Midbrain (tissue), 1 donor: ENCODE results near the gene CSNK2A1.
"Not testable (repeated sequence)": the region's sequence is repeated elsewhere in the genome, so short reads cannot be mapped to it uniquely, and the experiment has no call there.

Experiments used
- DNase-seq: peaks from one replicate; lab custom pipeline; 2025; lab: John Stamatoyannopoulos, UW

CSNK2A1 gene

GRCh38 chr20:533526-533925 is 10.1 kb downstream of the CSNK2A1 start:
- DNase-seq, result no peak

GRCh38 chr20:532530-532929 is 11.1 kb downstream of the CSNK2A1 start:
- DNase-seq, result no peak

- no peak for DNase-seq
Measured at GRCh38 chr20:531608-532007, 12.0 kb downstream of the CSNK2A1 start.

- no peak for DNase-seq
Measured at GRCh38 chr20:530321-530720, 13.3 kb downstream of the CSNK2A1 start.

GRCh38 chr20:528923-529604 is 14.5 kb downstream of the CSNK2A1 start:
- no peak for DNase-seq

GRCh38 chr20:527571-527886 is 16.1 kb downstream of the CSNK2A1 start:
- DNase-seq, result no peak

- DNase-seq, result no peak
Measured at GRCh38 chr20:521860-522259, 21.7 kb downstream of the CSNK2A1 start.

GRCh38 chr20:519999-520398 is 23.6 kb downstream of the CSNK2A1 start:
- no peak for DNase-seq

GRCh38 chr20:517221-517620 is 26.4 kb downstream of the CSNK2A1 start:
- no peak for DNase-seq

GRCh38 chr20:516799-517198 is 26.8 kb downstream of the CSNK2A1 start:
- no peak for DNase-seq

- DNase-seq, result no peak
Measured at GRCh38 chr20:515696-516095, 27.9 kb downstream of the CSNK2A1 start.

GRCh38 chr20:513429-513828 is 30.2 kb downstream of the CSNK2A1 start:
- DNase-seq, result no peak

- DNase-seq, result not testable (repeated sequence)
Measured at GRCh38 chr20:510328-511057, 33.1 kb downstream of the CSNK2A1 start.

- not testable (repeated sequence) for DNase-seq
Measured at GRCh38 chr20:508364-508787, 35.2 kb downstream of the CSNK2A1 start.

- no peak for DNase-seq
Measured at GRCh38 chr20:507761-508332, 35.7 kb downstream of the CSNK2A1 start.

- no peak for DNase-seq
Measured at GRCh38 chr20:507006-507758, 36.4 kb downstream of the CSNK2A1 start.

- DNase-seq, result no peak
Measured at GRCh38 chr20:504632-505075, 38.9 kb downstream of the CSNK2A1 start.

- DNase-seq, result no peak
Measured at GRCh38 chr20:503048-503737, 40.4 kb downstream of the CSNK2A1 start.

GRCh38 chr20:497979-498378 is 45.6 kb downstream of the CSNK2A1 start:
- no peak for DNase-seq

GRCh38 chr20:496126-496696 is 47.4 kb downstream of the CSNK2A1 start:
- no peak for DNase-seq

GRCh38 chr20:492159-492558 is 51.4 kb downstream of the CSNK2A1 start:
- DNase-seq, result no peak

GRCh38 chr20:487655-488054 is 55.9 kb downstream of the CSNK2A1 start:
- DNase-seq, result no peak
